Effector CD8-positive, alpha-beta T cell (primary cell): ENCODE results near the gene DYRK1A.

Experiments used
- DNase-seq: peaks from one replicate; lab custom pipeline; 2025; lab: John Stamatoyannopoulos, UW

DYRK1A gene

DNA sequence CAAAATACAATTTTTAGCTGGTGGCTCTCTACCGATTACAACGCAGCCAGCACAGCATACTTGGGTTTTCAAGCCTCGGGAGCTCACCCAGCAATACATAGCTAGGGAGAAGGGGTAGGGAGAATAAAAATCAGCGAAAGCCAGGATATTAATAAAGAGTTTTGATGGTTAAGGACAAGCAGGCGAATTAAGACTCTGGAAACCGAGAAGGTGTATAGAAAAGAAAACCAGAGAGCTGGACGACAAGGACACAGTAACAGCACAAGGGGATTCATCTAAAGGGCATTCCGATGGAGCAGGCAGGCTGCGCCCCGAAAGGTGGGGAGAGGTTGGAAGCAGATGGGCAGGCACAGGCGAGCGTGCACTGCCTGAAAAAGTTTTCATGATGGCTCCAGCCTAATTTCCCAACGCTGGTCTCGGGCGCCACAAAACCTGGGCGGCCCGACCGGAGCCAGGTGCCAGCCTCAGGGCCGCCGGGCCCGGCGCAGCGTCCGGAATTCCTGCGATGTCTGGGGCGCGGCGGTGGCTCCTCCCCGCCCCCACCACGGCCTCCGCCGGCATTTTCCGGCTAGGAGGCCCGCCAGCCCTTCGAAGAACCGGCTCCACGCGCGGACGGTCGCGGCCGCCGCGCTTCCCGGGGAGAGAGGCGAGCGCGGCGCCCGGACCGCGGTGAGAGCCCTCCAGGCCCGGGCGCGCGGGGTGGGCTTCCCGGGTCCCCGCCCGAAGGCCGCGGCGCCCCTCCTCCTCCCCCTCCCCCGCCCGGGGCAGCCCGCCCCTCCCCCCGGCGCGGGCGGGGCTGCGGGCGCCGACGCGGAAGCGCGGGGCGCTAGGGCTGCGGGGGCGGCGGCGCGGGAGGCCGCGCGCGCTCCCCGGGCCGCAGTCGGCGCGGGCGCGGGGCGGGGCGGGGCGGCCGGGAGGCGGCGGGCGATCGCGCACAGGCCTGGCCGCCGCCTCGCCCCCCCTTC lies 774 bp upstream of the DYRK1A start:
- peak; percentile 57 for DNase-seq

DNA sequence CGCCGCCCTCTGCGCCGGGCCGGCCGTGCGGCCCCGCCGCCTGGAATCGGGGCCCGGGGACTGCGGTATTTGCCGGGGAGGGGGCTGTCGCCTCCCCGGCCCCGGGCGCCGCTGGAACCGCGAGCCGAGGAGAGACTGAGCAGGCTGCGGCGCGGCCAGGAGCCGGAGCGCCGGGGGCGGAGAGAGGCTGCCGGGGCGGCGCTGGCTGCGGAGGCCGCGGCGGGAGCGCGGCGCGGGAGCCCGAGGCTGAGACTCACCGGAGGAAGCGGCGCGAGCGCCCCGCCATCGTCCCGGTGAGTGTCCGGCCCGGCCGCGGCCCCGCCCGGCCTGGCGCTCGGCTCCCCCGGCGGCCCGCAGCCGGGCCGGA lies 746 bp downstream of the DYRK1A start:
- DNase-seq = no peak

DNA sequence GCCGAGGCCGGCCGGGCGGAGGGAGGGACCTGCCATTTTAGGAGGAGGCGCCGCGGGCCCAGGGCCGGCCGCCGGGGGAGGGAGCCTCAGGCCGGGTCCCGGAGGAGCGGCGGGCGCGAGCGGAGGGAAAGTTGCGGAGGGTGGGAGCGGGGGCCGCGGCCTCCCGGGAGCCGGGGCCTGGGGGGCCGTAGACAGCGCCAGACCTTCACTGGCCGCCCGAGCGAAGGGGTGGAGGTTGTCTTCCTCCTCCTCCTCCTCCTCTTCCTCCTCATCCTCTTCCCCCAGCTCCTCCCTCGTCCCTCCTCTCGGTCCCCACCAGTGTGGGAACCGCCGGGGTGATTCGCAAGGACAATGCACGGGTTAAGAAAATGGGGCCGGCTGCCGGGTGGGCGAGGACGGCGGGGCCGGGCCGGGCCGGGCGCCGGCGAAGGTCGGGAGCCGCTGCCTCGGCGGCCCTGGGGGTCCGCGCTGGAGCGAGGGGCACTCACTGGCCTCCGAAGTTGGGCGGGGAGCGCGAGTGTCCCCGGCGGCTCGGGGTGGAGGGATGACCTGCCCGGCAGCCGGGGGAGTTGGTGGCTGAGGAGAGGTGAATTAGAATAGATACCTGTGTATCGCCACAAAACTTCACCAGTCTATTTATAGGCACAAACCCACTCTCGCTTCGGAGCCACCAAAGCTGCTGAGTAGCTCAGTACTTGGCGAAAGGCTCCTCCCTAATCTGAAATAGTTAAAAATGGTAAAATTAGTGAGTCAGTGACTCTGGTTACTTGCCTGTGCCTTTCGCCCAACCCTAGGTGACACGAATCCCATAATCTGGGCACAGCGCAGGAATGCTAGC lies 1.3 kb downstream of the DYRK1A start:
- DNase-seq = peak; percentile 10

DNA sequence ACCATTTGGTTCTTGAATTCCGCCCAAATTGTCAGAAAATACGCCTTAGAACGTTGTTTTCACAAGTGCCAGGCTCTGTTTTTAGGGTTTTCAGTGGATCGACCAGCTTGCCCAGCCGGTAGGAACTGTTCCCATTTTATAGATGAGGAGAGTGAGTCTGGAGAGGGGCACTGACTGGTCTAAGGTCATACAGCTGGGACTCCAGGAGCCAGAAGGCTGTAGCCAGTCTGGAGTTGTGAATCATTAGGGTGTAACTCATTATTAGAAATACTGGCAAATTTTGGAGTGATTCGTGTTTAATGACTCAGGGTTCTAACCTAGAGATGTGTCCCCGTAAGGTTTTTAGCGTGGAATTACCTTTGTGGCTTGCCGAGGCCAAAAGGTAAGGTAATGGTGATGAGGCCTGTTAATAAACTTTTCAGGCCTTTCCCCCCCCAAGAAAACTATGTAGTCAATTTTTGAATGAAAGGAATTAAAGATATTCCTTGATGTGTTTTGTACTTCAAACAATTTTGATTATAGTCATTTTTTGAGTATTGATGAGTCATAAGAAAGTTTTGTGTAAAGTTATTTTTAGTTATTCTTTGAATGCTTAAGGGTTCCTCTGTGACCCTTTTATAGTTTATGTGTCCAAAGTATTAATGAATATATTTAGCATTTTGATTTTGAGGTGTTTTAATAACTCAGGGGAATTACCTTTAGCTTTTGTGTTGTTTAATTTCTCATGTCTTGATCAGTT lies 2.1 kb downstream of the DYRK1A start:
- no peak for DNase-seq

DNA sequence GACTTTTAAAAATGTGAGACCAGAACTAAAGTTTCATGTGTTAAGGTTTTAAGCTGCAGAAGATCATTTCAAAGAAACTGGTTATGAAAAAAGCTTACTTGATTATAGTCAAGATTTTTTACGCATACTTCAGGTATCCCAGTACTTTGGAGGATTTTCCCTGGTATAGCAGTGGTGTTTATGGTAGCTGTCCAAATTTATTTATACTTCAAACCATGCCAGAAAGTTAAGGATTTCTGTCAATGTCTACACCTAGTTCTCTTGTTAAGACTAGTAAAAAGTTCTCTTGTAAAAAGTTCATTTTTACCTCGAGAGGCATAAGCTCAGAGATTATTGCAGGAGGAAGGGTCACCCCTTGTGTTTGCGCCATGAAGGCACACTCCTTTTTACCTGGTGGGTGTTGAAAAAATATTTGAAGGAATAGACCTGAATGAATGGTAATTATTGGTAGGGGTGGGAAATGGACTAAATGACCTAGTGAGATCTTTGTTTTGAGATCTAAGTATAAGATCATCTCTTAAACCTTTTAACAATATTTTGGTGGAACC lies 2.8 kb downstream of the DYRK1A start:
- no peak for DNase-seq

DNA sequence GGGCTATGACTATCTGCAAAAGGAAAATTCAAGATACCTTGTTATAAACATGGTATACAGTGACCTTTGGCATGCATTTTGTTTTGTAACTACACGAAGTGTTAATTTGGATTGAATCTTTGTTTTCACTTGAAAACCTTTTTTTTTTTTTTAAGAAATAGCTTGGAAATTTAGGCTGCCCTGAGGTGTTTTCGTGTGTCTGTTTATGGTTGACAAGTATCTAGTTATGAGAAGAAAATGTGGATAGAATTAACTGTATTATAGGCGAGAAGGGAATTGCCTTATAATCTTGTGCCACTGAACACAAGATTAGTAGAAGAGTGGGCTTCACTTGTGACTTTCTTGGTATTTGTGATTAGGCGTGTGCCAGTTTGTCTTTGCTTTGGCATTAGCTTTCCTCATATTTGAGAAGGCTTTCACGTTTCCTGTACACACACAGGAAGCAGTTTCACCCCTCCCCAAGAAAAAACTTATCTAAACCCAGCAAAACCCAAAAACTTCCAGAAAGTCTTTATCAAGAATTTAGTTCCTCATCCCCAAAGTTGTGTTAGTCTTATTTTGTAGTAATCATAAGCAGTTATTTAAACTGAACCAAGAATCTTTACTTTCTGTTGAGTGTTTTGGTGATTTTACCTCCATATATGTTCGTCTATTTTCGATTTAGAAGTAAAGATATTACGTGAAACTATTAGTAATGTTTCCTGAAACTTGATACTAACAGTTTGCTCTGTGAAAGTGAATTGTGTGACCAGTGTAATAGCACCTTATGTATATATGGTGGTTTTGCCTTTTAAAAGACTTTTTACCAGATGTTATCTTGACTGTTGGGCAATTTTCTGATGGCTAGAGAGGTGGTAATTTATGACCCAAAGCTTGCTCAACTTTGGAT lies 3.8 kb downstream of the DYRK1A start:
- no peak for DNase-seq

DNA sequence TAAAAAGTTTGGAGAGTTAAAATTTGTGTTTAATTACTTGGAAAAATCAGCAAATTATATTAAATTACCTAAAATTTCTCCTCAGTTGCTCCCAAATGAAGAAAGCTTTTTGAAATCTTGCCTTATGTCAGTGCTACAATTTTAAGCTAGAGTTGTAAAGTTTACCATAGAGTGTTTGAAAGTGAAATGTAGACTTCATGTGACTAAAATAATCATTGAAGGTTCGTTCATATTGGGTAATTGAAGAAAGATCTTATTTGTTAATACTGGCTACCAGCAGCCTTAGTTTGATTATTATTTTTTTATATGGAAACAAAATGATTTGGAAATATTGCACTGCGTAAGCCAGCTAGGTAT lies 4.4 kb downstream of the DYRK1A start:
- no peak for DNase-seq

DNA sequence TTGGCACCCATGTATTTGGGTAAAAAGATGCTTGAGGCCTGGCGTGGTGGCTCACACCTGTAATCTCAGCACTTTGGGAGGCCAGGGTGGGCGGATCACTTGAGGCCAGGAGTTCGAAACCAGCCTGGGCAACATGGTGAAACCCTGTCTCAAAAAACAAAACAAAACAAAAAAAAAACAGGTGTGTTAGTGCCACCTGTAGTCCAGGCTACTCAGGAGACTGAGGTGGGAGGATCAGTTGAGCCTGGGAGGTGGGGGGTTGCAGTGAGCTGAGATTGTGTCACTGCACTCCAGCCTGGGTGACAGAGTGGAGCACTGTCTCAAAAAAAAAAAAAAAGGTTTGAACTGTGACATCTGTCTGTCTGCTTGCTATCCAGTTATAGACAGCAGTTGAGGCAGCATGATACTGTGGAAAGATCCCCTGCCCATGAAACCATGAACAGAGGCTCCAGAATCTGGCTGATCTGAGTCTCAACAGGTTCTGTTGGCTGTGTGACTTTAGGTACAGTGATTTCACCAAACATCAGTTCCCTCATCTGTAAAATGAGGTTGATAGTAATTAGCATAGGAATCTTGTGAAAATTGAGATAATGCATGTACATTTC lies 5.7 kb downstream of the DYRK1A start:
- no peak for DNase-seq

DNA sequence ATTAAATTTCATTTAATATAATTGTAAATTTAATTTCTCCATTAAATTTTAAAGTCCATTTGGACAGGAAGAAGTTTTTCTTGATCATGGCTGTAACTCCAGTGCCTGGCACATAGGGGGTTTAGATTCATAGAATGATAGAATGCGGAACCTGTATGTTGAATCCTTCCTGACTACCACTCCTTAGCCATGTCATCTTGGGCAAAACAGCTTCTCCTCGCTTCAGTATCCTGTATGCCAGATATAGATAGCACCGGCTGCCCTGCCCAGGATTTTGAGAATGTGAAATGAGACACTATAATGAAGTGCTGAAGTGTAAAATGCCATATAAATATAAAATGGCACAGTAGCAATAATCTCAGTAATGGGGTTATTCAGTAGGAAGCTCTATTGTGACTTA lies 6.4 kb downstream of the DYRK1A start:
- no peak for DNase-seq

DNA sequence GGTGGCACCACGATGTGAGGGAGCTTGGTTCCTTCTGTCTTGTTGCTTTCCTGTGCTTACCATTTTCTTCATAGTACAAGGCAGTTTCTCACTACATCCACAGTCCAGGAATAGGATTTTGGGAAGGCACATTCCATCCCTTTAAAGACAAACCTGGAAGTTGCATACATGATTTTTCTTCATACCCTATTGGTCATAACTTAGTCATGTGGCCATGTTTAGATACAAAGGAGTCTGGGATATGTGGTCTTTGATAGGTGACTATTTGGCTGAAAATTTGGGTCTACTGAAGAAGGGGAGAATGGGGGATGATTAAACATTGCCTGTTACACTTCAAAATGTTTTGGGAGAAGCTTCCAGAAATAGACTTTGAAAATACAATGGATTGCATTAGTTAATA lies 7.0 kb downstream of the DYRK1A start:
- no peak for DNase-seq

DNA sequence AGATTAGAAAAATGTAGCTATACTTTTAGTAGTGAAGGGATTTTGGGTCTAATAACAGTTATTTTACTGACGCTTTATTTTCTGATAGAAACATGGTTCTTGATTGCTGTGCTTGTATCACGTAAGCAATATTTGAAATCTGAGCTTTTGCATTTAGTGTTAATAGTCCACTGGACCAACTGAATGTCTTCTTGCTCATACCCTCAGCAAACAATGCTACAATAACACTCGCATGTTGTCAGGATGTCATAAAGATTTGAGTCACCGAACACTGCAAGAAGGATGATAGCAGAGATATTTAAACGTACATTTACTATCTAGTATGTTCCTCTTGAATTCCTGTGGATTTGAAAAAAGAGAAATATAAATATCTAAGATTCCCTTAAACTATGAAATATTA lies 7.5 kb downstream of the DYRK1A start:
- DNase-seq = no peak

DNA sequence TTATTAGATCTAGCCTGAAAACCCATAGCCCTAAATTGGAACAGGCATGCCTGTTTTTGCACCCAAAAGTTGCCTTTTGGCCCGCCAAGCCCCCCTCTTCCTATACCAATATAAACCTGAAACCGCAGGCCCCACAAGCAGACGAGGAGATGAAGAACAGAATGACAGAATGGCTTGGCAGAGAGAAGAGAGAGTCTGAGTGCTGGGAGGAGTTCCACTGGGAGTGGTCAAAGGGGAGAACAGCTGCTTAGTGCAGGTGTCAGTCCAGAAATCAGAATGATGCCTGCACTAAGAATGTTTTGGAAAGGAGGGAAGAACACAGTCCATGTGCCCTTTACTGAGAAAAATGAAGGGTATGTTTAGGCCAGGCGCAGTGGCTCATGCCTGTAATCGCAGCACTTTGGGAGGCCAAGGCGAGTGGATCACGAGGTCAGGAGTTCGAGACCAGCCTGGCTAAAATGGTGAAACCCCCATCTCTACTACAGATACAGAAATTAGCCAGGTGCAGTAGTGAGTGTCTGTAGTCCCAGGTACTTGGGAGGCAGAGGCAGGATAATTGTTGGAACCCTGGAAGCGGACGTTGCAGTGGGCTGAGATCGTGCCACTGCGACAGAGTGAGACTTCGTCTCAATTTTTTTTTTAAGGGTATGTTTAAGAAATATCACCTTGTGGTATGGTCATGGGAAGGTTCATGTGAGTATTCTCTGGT lies 9.4 kb downstream of the DYRK1A start:
- no peak for DNase-seq

DNA sequence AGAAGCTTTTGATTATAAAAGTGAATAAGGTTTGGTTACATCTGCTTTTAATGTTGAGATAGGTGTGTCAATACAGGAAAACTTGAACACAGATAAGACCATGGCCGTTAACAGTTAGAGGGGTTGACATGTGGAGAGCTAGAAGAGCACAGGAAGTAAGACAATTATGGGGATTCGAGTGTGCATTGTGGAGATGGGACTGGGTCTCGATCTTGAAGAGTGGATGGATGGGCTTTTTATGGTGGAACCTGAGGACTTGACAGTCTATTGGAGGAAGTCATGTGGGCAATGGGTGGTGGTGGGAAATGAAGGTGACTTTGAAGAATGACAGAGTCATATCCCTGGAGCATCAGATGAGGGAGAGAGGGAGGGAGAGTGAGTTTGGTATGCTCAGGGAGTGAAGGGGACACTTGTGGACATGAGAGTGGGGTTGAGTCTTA lies 12.1 kb downstream of the DYRK1A start:
- no peak for DNase-seq

DNA sequence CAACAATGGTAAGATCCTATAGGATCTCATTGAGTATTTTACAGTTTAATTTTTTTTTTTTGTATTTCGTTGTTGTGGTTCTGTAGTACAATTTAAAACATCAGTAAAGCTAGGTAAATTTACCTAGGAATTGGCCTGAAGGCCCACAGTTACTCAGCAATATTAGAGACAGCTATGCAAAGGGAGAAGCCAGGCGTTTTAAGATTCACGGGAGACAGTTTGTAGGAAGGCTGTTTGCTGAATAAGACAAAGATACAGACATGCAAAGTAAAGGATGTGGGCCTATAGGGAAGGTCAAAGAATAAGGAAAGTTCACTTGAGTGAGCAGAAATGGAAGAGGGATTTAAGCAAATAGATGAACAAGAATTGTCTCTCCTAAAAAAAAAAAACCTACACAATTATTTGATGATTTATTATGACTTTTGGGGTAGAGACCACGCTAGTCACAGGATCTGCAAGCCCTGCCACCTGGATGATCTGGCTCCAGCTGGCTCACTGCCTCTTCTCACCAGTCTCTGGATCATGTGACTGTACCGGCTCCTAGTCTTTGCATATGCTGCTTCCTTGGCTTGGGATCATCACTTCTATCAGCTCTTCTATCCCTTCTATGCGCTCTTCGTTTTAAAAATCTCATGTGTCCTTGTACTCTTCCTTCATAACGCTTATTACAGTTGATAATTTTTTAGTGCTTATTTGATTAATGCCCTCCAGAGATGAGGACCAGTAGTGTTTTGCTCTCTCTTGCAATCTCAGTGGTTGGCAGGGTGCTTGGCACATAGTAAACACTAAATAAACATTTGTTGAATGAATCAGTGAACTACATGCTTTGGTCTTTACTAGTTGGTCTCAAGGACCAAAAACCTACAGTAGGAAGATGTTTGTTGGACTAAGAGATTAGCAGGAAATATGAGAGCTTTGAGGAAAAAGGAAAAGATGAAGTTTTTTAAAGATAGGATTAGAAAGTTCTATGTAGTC lies 14.1 kb downstream of the DYRK1A start:
- DNase-seq = no peak

DNA sequence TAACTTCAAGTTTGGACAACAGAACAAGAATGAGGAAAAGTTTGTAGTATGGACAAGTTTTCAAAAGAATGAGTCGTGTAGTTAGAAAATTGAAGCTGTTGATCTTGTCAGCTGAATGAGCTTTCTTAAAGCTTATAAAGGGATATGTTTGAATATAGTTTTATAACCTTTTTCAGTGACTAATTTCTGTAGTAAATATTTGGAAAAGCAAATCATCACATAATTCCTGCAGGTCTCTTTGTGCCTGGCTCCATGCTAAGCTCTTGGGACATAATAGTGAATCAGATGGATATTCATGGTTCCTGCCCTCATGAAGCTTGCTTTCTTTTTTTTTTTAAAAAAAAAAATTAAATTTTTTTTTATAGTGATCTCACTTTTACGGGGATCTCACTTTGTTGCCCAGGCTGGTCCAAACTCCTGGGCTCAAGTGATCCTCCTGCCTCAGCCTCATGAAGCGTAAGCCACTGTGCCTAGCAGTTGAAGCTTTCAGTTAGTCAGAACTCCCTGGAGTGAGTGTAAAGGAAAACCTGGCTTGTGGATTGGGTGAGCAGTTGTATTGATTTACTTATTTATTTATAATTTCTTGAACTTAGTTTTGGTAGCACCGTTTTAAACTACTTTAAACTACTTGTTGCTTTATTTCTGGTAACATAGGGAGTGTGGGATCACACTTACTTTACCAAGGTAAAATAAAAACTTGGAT lies 15.5 kb downstream of the DYRK1A start:
- no peak for DNase-seq

DNA sequence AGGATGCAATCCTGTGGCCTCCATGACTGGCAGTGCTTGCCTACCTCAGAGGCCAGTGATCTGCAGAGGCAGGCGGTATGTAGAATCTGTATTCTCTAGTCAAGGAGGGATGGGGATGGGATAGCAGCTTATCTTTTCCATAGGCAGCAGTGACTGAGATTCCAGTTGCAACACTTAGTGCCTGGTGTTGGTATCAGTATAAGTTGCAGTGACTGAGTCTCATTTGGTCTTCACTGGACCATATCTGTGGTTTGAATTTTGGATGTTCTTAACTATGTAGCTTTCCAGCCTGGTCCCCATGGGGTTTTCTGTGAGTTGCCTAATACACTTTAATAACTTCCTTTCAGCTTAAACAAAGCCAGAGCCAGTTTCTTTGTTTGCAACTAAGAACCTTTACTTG lies 16.5 kb downstream of the DYRK1A start:
- DNase-seq = no peak

DNA sequence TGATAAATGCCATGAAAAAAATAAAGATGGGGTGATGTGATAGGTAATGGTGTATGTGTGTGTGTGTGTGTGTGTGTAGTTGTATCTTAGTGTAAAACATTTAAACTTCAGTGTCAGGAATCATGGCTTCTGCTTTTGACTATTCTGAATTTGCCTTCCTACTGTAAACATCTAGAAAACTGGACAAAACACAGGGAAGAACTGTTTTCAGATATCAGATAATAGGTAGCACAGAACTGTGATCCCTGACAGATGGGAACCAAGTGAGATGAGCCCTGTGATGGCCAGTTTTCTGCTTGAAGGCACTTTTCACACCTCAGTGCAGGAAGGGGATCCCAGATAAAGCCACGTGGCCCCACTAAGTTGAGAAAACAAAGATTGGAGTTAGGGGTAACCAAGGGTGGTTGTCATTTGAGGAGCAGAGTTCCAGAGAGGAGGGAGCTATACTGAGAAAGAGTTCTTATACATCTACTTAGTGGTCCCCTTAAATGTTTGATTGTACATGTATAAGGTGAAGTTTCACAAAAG lies 17.3 kb downstream of the DYRK1A start:
- no peak for DNase-seq

DNA sequence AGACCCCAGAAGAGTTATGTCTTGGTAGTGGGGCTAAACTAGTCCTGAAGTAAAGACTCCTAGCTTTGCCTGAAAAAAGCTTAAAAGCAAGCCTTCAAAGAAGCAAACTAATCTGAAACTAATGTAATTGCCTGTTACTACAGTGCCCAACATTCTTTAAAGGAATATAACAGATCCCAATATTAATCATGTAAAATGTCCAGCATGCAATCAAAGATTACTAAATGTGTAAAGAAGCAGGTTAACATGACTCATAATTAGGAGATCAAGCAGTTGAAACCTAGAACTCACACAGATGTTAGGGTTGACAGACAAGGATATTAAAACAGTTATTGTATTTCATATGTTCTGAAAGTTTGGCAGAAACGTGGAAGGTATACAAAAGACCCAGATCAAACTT lies 17.8 kb downstream of the DYRK1A start:
- DNase-seq = no peak
